SU-DHL-6 (cell line): ENCODE results near the gene ADAMTS10.

Experiments
- CTCF ChIP-seq: fragments of 200-600 bp; sonication (generic); IDR thresholded peaks from one replicate; pipeline ENCODE4 v1.5.1; 2017; ENCODE audit warnings: antibody characterized with exemption, mild to moderate bottlenecking, low read length, moderate library complexity; ENCODE audit not compliant: insufficient read depth, poor library complexity, severe bottlenecking
- EZH2phosphoT487 ChIP-seq: fragments of 200-600 bp; sonication (generic), shearing (Covaris generic); conservative IDR thresholded peaks from 2 replicates; pipeline ENCODE4 v1.6.1; 2018; ENCODE audit warnings: mild to moderate bottlenecking, antibody characterized with exemption, low read length, moderate library complexity, mixed read lengths

- TF ChIP-seq CTCF: no peak
- no peak for TF ChIP-seq EZH2phosphoT487
Observed at GRCh38 chr19:8642561-8642960, 32.0 kb upstream of the ADAMTS10 start.
